ENCODE measurements around the gene SLC25A6.
"Not testable (repeated sequence)": the region's sequence is repeated elsewhere in the genome, so short reads cannot be mapped to it uniquely, and the experiment has no call there.

SLC25A6 gene

GRCh38 chrX:1389181-1389992 lies 2.5 kb downstream of the SLC25A6 start:
- DNase-seq = no peak

GRCh38 chrX:1388651-1389050 lies 3.3 kb downstream of the SLC25A6 start:
- no peak for DNase-seq

GRCh38 chrX:1387141-1387776 lies 4.7 kb downstream of the SLC25A6 start:
- no peak for DNase-seq

GRCh38 chrX:1386338-1387127 lies 5.4 kb downstream of the SLC25A6 start:
- DNase-seq = no peak

- DNase-seq = no peak
Measured at GRCh38 chrX:1385253-1386223, 6.4 kb downstream of the SLC25A6 start.

- no peak for DNase-seq
Measured at GRCh38 chrX:1384658-1385252, 7.2 kb downstream of the SLC25A6 start.

- DNase-seq = no peak
Measured at GRCh38 chrX:1380672-1381233, 11.2 kb downstream of the SLC25A6 start.

- DNase-seq = no peak
Measured at GRCh38 chrX:1378306-1378759, 13.6 kb downstream of the SLC25A6 start.

- no peak for DNase-seq
Measured at GRCh38 chrX:1368385-1368698, 23.6 kb downstream of the SLC25A6 start.

GRCh38 chrX:1366363-1366762 lies 25.6 kb downstream of the SLC25A6 start:
- not testable (repeated sequence) for DNase-seq

- no peak for DNase-seq
Measured at GRCh38 chrX:1361910-1362309, 30.0 kb downstream of the SLC25A6 start.

- no peak for DNase-seq
Measured at GRCh38 chrX:1361275-1361674, 30.6 kb downstream of the SLC25A6 start.

- no peak for DNase-seq
Measured at GRCh38 chrX:1360171-1360570, 31.7 kb downstream of the SLC25A6 start.

- no peak for DNase-seq
Measured at GRCh38 chrX:1359477-1359873, 32.4 kb downstream of the SLC25A6 start.

GRCh38 chrX:1358793-1359476 lies 33.0 kb downstream of the SLC25A6 start:
- DNase-seq = no peak

GRCh38 chrX:1357993-1358392 lies 33.9 kb downstream of the SLC25A6 start:
- DNase-seq = no peak

- DNase-seq = no peak
Measured at GRCh38 chrX:1355131-1356046, 36.5 kb downstream of the SLC25A6 start.

- no peak for DNase-seq
Measured at GRCh38 chrX:1354036-1355019, 37.6 kb downstream of the SLC25A6 start.

Measured in GDM1 (cell line).